Activated CD8-positive, alpha-beta T cell treated with anti-CD3 and anti-CD28 coated beads for 36 hours (primary cell): ENCODE measurements around the gene RAE1. TPM values are rescaled to one million over a fixed set of nuclear protein-coding genes. Genes with fewer than 3 reads are reported as not detected.
A peak's percentile ranks its signal among the peaks of the same experiment; 100 is the strongest.
"Not testable (repeated sequence)": the region's sequence is repeated elsewhere in the genome, so short reads cannot be mapped to it uniquely, and the experiment has no call there.

Experiments
- ATAC-seq: fragments of 200-7000 bp; cut with Tn5 transposase; one replicate; pipeline ENCODE4 v1.10.0; 2021; ENCODE audit warnings: mild to moderate bottlenecking, moderate library complexity
- CTCF ChIA-PET: fragments of 350-600 bp; sonication (Branson Sonifier 250); formaldehyde crosslinking; loops from one replicate; lab custom pipeline; 2021; ENCODE audit warnings: antibody characterized with exemption; lab: Charles Lee
- POLR2A ChIA-PET: fragments of 350-600 bp; sonication (Branson Sonifier 250); formaldehyde crosslinking; loops from one replicate; lab custom pipeline; 2021; ENCODE audit warnings: antibody characterized with exemption; lab: Charles Lee
- DNase-seq: peaks from one replicate; pipeline ENCODE4 v3.0.0-alpha.2; 2020
- H3K27ac Mint-ChIP-seq: one replicate; pipeline ENCODE4 v1.8.0; 2021; ENCODE audit warnings: mild to moderate bottlenecking, mixed read lengths
- H3K27me3 Mint-ChIP-seq: one replicate; pipeline ENCODE4 v1.8.0; 2021; ENCODE audit warnings: mixed read lengths
- H3K36me3 Mint-ChIP-seq: one replicate; pipeline ENCODE4 v1.8.0; 2021; ENCODE audit warnings: low read depth, mixed read lengths
- H3K4me1 Mint-ChIP-seq: one replicate; pipeline ENCODE4 v1.8.0; 2021; ENCODE audit warnings: low read depth, mixed read lengths
- H3K4me3 Mint-ChIP-seq: one replicate; pipeline ENCODE4 v1.8.0; 2021; ENCODE audit warnings: mild to moderate bottlenecking, moderate library complexity, mixed read lengths
- H3K9me3 Mint-ChIP-seq: one replicate; pipeline ENCODE4 v1.8.0; 2021; ENCODE audit warnings: mixed read lengths
- CTCF ChIP-seq: fragments of 200-600 bp; IDR thresholded peaks from one replicate; pipeline ENCODE4 v1.8.0; 2022; ENCODE audit warnings: antibody characterized with exemption, mild to moderate bottlenecking
- intact Hi-C: fragments of 100-400 bp; cut with micrococcal nuclease; formaldehyde crosslinking; loops from one replicate; pipeline ENCODE4 v1.10.0; 2022
- total RNA-seq, 2 experiments: library from RNA; stranded (reverse); gene quantifications; one replicate each; pipeline ENCODE4 v1.2.3, GENCODE V29; 2021

Gene RAE1
- total RNA-seq, 2 experiments from 2014 or later: 41.1 to 42.9 TPM

GRCh38 chr20:57417830-57418780, 67.0 kb downstream of the RAE1 start:
- Mint-ChIP-seq H3K4me3 (no peak overlapping the region), H3K27me3 (no peaks in the 10 kb centered on the region), H3K27ac (no peak overlapping the region), H3K9me3 (no peaks in the 10 kb centered on the region), H3K36me3 (no peaks in the 10 kb centered on the region), H3K4me1 (no peaks in the 10 kb centered on the region)
- DNase-seq: no peak
- ChIA-PET POLR2A (interaction anchor here (1.9 to 2.3 kb wide), 3 partner anchors 9 to 20 kb away, joined by 5 to 9 read pairs (median 8); no protein-coding TSS in a partner anchor), CTCF (interaction anchor here (1.1 to 1.8 kb wide), 4 partner anchors 15 to 80 kb away, joined by 4 to 5 read pairs (median 4); no protein-coding TSS in a partner anchor)
- no peak for ATAC-seq
- TF ChIP-seq CTCF: no peak
- intact Hi-C loops: no loop called here

GRCh38 chr20:57419479-57419878, 68.4 kb downstream of the RAE1 start:
- POLR2A ChIA-PET: interaction anchor here (1.9 kb wide), 2 partner anchors 10 to 12 kb away, joined by 5 to 9 read pairs; no protein-coding TSS in a partner anchor
- H3K27me3 Mint-ChIP-seq, H3K4me3 Mint-ChIP-seq: not testable (repeated sequence)

GRCh38 chr20:57420571-57421252, 69.7 kb downstream of the RAE1 start:
- H3K4me3 Mint-ChIP-seq: no peak overlapping the region
- peak; percentile 34 for ATAC-seq
- no peak for TF ChIP-seq CTCF
- no peak overlapping the region for H3K27ac Mint-ChIP-seq
- DNase-seq: no peak
- no peaks in the 10 kb centered on the region for H3K27me3 Mint-ChIP-seq
- POLR2A ChIA-PET: no interaction called here
- intact Hi-C loops: no loop called here
- peaks cover 17% of the 10 kb centered on the region for H3K4me1 Mint-ChIP-seq
- CTCF ChIA-PET: interaction anchor here (0.7 kb wide), 1 partner anchor 39 kb away, joined by 3 read pairs; no protein-coding TSS in a partner anchor
- H3K36me3 Mint-ChIP-seq: no peaks in the 10 kb centered on the region
- no peaks in the 10 kb centered on the region for H3K9me3 Mint-ChIP-seq

More at GRCh38 chr20:57419479-57419878, 68.4 kb downstream of the RAE1 start:
- H3K9me3 Mint-ChIP-seq, H3K4me1 Mint-ChIP-seq, H3K36me3 Mint-ChIP-seq, ATAC-seq, DNase-seq, H3K27ac Mint-ChIP-seq, intact Hi-C loops: not testable (repeated sequence)
- CTCF ChIA-PET: interaction anchor here (0.6 to 1.1 kb wide), 2 partner anchors 38 to 324 kb away, joined by 3 to 4 read pairs; no protein-coding TSS in a partner anchor

GRCh38 chr20:57421253-57422220, 70.5 kb downstream of the RAE1 start:
- no peaks in the 10 kb centered on the region for H3K36me3 Mint-ChIP-seq
- H3K27me3 Mint-ChIP-seq: no peaks in the 10 kb centered on the region
- no peak for ATAC-seq
- intact Hi-C loops: no loop called here
- H3K4me3 Mint-ChIP-seq: no peak overlapping the region
- peaks cover 23% of the 10 kb centered on the region for H3K4me1 Mint-ChIP-seq
- H3K9me3 Mint-ChIP-seq: no peaks in the 10 kb centered on the region
- H3K27ac Mint-ChIP-seq: no peak overlapping the region
- POLR2A ChIA-PET: interaction anchor here (0.7 kb wide), 1 partner anchor 23 kb away, joined by 3 read pairs; no protein-coding TSS in a partner anchor
- CTCF ChIA-PET: interaction anchor here (0.7 kb wide), 1 partner anchor 40 kb away, joined by 3 read pairs; no protein-coding TSS in a partner anchor
- DNase-seq: no peak
- no peak for TF ChIP-seq CTCF
